ENCODE results near the gene RNF130. TPM values are rescaled to one million over a fixed set of nuclear protein-coding genes. Genes with fewer than 3 reads are reported as not detected.

RNF130 gene
- polyA plus RNA-seq, 1 donor from 2014 or later: 48.7 TPM

DNA sequence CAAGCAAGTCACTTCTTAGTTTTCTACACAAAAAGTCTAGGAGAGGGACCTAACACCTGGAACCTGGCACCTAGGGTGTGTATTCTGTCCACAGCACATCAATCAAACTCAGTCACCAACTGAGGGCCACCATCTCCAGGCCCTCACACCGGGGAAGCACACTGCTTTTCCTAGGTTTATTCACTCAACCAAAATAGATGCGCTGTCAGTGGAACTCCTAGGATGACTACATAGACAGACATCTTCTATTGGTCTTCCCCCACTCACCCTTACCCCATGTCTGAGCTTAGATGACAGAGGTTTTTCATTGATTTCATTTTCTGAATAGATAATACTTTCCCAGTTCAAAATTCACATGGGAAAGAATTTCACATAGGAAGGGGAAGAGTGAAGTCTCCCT lies 59.2 kb downstream of the RNF130 start:
- Histone ChIP-seq H3F3A (ENCODE audit: insufficient read depth, low read length, poor library complexity, severe bottlenecking) (no peaks in the 10 kb centered on the region), H3K9ac (ENCODE audit: low read length) (no peak overlapping the region), H3K9me2 (ENCODE audit: insufficient read depth, low read length) (no peaks in the 10 kb centered on the region), H3K4me2 (ENCODE audit: low read length) (no peak overlapping the region), H3K27me3 (ENCODE audit: insufficient read depth, low read depth, low read length) (no peaks in the 10 kb centered on the region), H3K4me3 (ENCODE audit: low read length) (no peak overlapping the region), H3K79me2 (replicated peaks; ENCODE audit: insufficient read depth, low read length) (peaks cover 36% of the 10 kb centered on the region), H4K20me1 (ENCODE audit: insufficient read depth) (no peaks in the 10 kb centered on the region), H3K9me3 (ENCODE audit: low read length) (no peaks in the 10 kb centered on the region), H3K36me3 (ENCODE audit: insufficient read depth, low read length) (peaks cover 14% of the 10 kb centered on the region), H3K27ac (ENCODE audit: low read length) (no peak overlapping the region), H2AFZ (ENCODE audit: low read depth, low read length) (no peak overlapping the region)
- no peak for TF ChIP-seq POLR2AphosphoS5 (IDR thresholded peaks at IDR 0.05)
- no peak for TF ChIP-seq EZH2 (IDR thresholded peaks at IDR 0.05; ENCODE audit: borderline replicate concordance, insufficient read depth, low read length, poor library complexity, severe bottlenecking)
- no peak for TF ChIP-seq EP300 (conservative IDR thresholded peaks at IDR 0.05; ENCODE audit: poor library complexity, severe bottlenecking)
- TF ChIP-seq REST (IDR thresholded peaks at IDR 0.05; ENCODE audit: borderline replicate concordance): no peak
- no peak for TF ChIP-seq CTCF (IDR thresholded peaks at IDR 0.05; ENCODE audit: poor library complexity, severe bottlenecking)
- TF ChIP-seq RAD21 (conservative IDR thresholded peaks at IDR 0.05): no peak
- TF ChIP-seq MXI1 (conservative IDR thresholded peaks at IDR 0.05; ENCODE audit: poor library complexity, severe bottlenecking): no peak
- no peak for TF ChIP-seq TAF1 (IDR thresholded peaks at IDR 0.05; ENCODE audit: low read depth)
- no peak for TF ChIP-seq SMC3 (conservative IDR thresholded peaks at IDR 0.05; ENCODE audit: poor library complexity)

DNA sequence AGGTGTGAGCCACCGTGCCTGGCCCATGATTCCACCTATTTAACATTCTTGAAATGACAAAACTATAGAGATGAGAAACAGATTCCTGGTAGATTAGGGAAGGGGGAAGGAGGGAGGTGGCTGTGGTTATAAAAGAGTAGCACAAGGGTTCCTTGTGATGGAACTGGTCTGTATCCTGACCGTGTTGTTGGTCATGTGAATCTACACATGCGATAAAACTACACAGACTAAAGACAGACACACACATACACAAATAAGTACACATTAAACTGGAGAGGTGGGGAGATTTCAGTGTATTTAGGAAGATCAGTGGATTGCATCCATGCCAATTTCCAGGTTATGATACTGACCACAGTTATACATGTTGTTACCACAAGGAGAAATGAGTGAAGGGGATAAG lies 60.9 kb downstream of the RNF130 start:
- H3K9ac ChIP-seq (ENCODE audit: low read length): no peak overlapping the region
- no peaks in the 10 kb centered on the region for H3K9me3 ChIP-seq (ENCODE audit: low read length)
- TF ChIP-seq MXI1 (conservative IDR thresholded peaks at IDR 0.05; ENCODE audit: poor library complexity, severe bottlenecking) (no peak), TAF1 (IDR thresholded peaks at IDR 0.05; ENCODE audit: low read depth) (no peak), CTCF (IDR thresholded peaks at IDR 0.05; ENCODE audit: poor library complexity, severe bottlenecking) (no peak), EZH2 (IDR thresholded peaks at IDR 0.05; ENCODE audit: borderline replicate concordance, insufficient read depth, low read length, poor library complexity, severe bottlenecking) (no peak)
- H3K9me2 ChIP-seq (ENCODE audit: insufficient read depth, low read length): no peaks in the 10 kb centered on the region
- no peak overlapping the region for H2AFZ ChIP-seq (ENCODE audit: low read depth, low read length)
- H3K27ac ChIP-seq (ENCODE audit: low read length): no peak overlapping the region
- no peaks in the 10 kb centered on the region for H4K20me1 ChIP-seq (ENCODE audit: insufficient read depth)
- no peak overlapping the region for H3K4me3 ChIP-seq (ENCODE audit: low read length)
- peaks cover 11% of the 10 kb centered on the region for H3K36me3 ChIP-seq (ENCODE audit: insufficient read depth, low read length)
- H3K4me2 ChIP-seq (ENCODE audit: low read length): no peak overlapping the region
- peaks cover 36% of the 10 kb centered on the region for H3K79me2 ChIP-seq (replicated peaks; ENCODE audit: insufficient read depth, low read length)
- no peaks in the 10 kb centered on the region for H3K27me3 ChIP-seq (ENCODE audit: insufficient read depth, low read depth, low read length)
- H3F3A ChIP-seq (ENCODE audit: insufficient read depth, low read length, poor library complexity, severe bottlenecking): no peaks in the 10 kb centered on the region

Data from neural cell (in vitro differentiated cells).